ENCODE results near the gene PHC2. TPM values are rescaled to one million over a fixed set of nuclear protein-coding genes. Genes with fewer than 3 reads are reported as not detected.

PHC2 gene
- total and polyA plus RNA-seq, 9 of the 15 experiments (the other 6 are each of a cell fraction or from before 2014, with no cell fraction given), result 3.1 to 67.6 (median 34.6) TPM

GRCh38 chr1:33324677-33325575 is 106.0 kb downstream of the PHC2 start (continued):
- no peak for TF ChIP-seq ZZZ3 (IDR thresholded peaks at IDR 0.05)
- TF ChIP-seq KAT7 (CRISPR knock-in tag; IDR thresholded peaks at IDR 0.05; ENCODE audit: borderline replicate concordance), result no peak
- no peak for TF ChIP-seq TAF9B (IDR thresholded peaks at IDR 0.05; ENCODE audit: partially characterized antibody)
- TF ChIP-seq ELF1 (tag; IDR thresholded peaks at IDR 0.05), result no peak
- TF ChIP-seq GABPB1 (CRISPR knock-in tag; IDR thresholded peaks at IDR 0.05), result no peak

- in situ Hi-C loops (cut with MboI), result no loop called here
- TF ChIP-seq ZBTB9 (CRISPR knock-in tag; IDR thresholded peaks at IDR 0.05), result no peak
- no peak for TF ChIP-seq HNRNPH1 (optimal IDR thresholded peaks at IDR 0.05; ENCODE audit: low read depth, low read length)
- TF ChIP-seq RBM15 (IDR thresholded peaks at IDR 0.05; ENCODE audit: insufficient read depth, low read length), result no peak
- no peak for TF ChIP-seq ZNF592 (IDR thresholded peaks at IDR 0.05)
- TF ChIP-seq ZKSCAN1 (IDR thresholded peaks at IDR 0.05; ENCODE audit: low read depth, low read length), result no peak
- TF ChIP-seq RBM22 (IDR thresholded peaks at IDR 0.05; ENCODE audit: low read depth, low read length, poor library complexity, severe bottlenecking), result no peak
- TF ChIP-seq PTRF (tag; IDR thresholded peaks at IDR 0.05), result no peak
- no peak for TF ChIP-seq E2F3 (CRISPR knock-in tag; IDR thresholded peaks at IDR 0.05)
- TF ChIP-seq HDAC6 (IDR thresholded peaks at IDR 0.05; ENCODE audit: low read depth, low read length), result no peak
Observed at GRCh38 chr1:33323663-33324477, 107.0 kb downstream of the PHC2 start.

More at GRCh38 chr1:33323663-33324477, 107.0 kb downstream of the PHC2 start:
- no peak for DNase-seq (ENCODE audit: extremely low read depth in 1 of 4, low spot score in 3 of 4)
- intact Hi-C loops (cut with micrococcal nuclease), result no loop called here
- WGBS (ENCODE audit: insufficient coverage, low coverage, missing lambda C conversion rate), result 85% methylated on average over 14 of the region's 14 CpGs
- BruUV-seq (replicated peaks), result TSS peak; percentile 30
- Histone ChIP-seq H4K20me1 (replicated peaks; ENCODE audit: control insufficient read depth, insufficient read depth, low read length) (peaks cover 9% of the 10 kb centered on the region; the same call in 1 of the 2 replicates), H3K9me1 (ENCODE audit: control insufficient read depth, insufficient read depth, low read length) (no peaks in the 10 kb centered on the region), H3K36me3 (ENCODE audit: control insufficient read depth, insufficient read depth, low read length) (peaks cover 58% of the 10 kb centered on the region; the same call in 2 of the 3 replicates), H3K79me2 (ENCODE audit: control insufficient read depth, insufficient read depth, low read length) (no peaks in the 10 kb centered on the region), H3K27ac (ENCODE audit: extremely low read depth, low read depth, low read length) (no peak overlapping the region), H3K9me3 (replicated peaks; ENCODE audit: control insufficient read depth, insufficient read depth, low read depth, low read length) (no peaks in the 10 kb centered on the region), H2AFZ (ENCODE audit: low read depth, low read length) (no peak overlapping the region), H3K9ac (ENCODE audit: insufficient read depth in 1 of 2, low read depth in 2 of 2, low read length in 2 of 2) (no peak overlapping the region), H3K4me3 (no peak overlapping the region), H3K27me3 (ENCODE audit: control insufficient read depth in 2 of 2, insufficient read depth in 2 of 2, low read length in 2 of 2) (peaks cover 6 to 20% of the 10 kb centered on the region in 2 experiments), H3K4me2 (ENCODE audit: insufficient read depth, low read length) (no peak overlapping the region), H3K4me1 (replicated peaks in 1 of 2; ENCODE audit: control insufficient read depth in 2 of 2, insufficient read depth in 2 of 2, low read length in 2 of 2) (no peaks in the 10 kb centered on the region)
- POLR2A ChIA-PET, result interaction anchor here (1.2 kb wide), 3 partner anchors 11 to 16 kb away, joined by 3 to 5 read pairs (median 4); no protein-coding TSS in a partner anchor
- ATAC-seq, result no peak
- no peak for FAIRE-seq
- CTCF ChIA-PET (ENCODE audit: low intra/inter-chr PET ratio), result no interaction called here

Measured in K562 (cell line).